ENCODE results near the gene ZMIZ1. TPM values are rescaled to one million over a fixed set of nuclear protein-coding genes. Genes with fewer than 3 reads are reported as not detected.

ZMIZ1 gene
- total RNA-seq, 6 donors from 2014 or later = 51.0 to 99.2 (median 91.8) TPM

GRCh38 chr10:79359816-79360498 lies 291.2 kb downstream of the ZMIZ1 start:
- DNase-seq = peak in 1 of 2 donors; percentile 15
- ATAC-seq (ENCODE audit: low FRiP score in 2 of 2) = no peak
- no peaks in the 10 kb centered on the region for H3K27me3 ChIP-seq
- peaks cover 0 to 6% (median 0%) of the 10 kb centered on the region in 4 donors for H3K36me3 ChIP-seq
- no peaks in the 10 kb centered on the region for H3K9me3 ChIP-seq
- H3K27ac ChIP-seq = no peak overlapping the region
- WGBS, 2 donors = 85 to 86% methylated on average over 6 of the region's 6 CpGs
- TF ChIP-seq POLR2A (IDR thresholded peaks at IDR 0.05) = no peak
- no peak for TF ChIP-seq CTCF (IDR thresholded peaks at IDR 0.05)
- TF ChIP-seq EP300 (IDR thresholded peaks at IDR 0.05) = no peak
- TF ChIP-seq POLR2AphosphoS5 (IDR thresholded peaks at IDR 0.05) = no peak
- no peaks in the 10 kb centered on the region for H3K4me1 ChIP-seq
- H3K4me3 ChIP-seq = no peak overlapping the region

- Histone ChIP-seq H3K27me3 (no peaks in the 10 kb centered on the region), H3K4me1 (no peaks in the 10 kb centered on the region), H3K36me3 (no peaks in the 10 kb centered on the region), H3K4me3 (no peak overlapping the region), H3K27ac (no peak overlapping the region), H3K9me3 (no peaks in the 10 kb centered on the region)
- DNase-seq (no peak), ATAC-seq (ENCODE audit: low FRiP score in 2 of 2) (no peak)
- TF ChIP-seq POLR2A (IDR thresholded peaks at IDR 0.05) = no peak
- WGBS, 2 donors = 95 to 98% methylated on average over 5 of the region's 5 CpGs
Measured at GRCh38 chr10:79360499-79361342, 292.0 kb downstream of the ZMIZ1 start.

- Histone ChIP-seq H3K36me3 (no peaks in the 10 kb centered on the region), H3K4me1 (no peaks in the 10 kb centered on the region), H3K4me3 (no peak overlapping the region), H3K27me3 (no peaks in the 10 kb centered on the region), H3K9me3 (no peaks in the 10 kb centered on the region), H3K27ac (no peak overlapping the region)
- 79 to 85% methylated on average over 4 of the region's 4 CpGs for WGBS, 2 donors
- TF ChIP-seq POLR2A (IDR thresholded peaks at IDR 0.05) (no peak), CTCF (IDR thresholded peaks at IDR 0.05) (no peak), POLR2AphosphoS5 (IDR thresholded peaks at IDR 0.05) (no peak), EP300 (IDR thresholded peaks at IDR 0.05) (no peak)
- no peak for ATAC-seq (ENCODE audit: low FRiP score in 2 of 2)
- DNase-seq = no peak
Measured at GRCh38 chr10:79361726-79362397, 293.1 kb downstream of the ZMIZ1 start.
